Measurements from ENCODE around the gene ELL. TPM values are rescaled to one million over a fixed set of nuclear protein-coding genes. Genes with fewer than 3 reads are reported as not detected.

ELL gene
- total and polyA plus RNA-seq, 3 donors from 2014 or later: 48.0 to 76.1 (median 75.8) TPM

- no peaks in the 10 kb centered on the region for H3K9me3 ChIP-seq
- 90 to 97% methylated on average over 19 of the region's 22 CpGs for WGBS, 2 donors
- DNase-seq: no peak
- intact Hi-C loops (cut with DNase I; ENCODE audit: low total_unique reads): no loop called here
- no peaks in the 10 kb centered on the region for H3K36me3 ChIP-seq (ENCODE audit: low read depth, missing control alignments)
- no peak overlapping the region for H3K27ac ChIP-seq
- H3K27me3 ChIP-seq: no peaks in the 10 kb centered on the region
- no peak for TF ChIP-seq POLR2A (IDR thresholded peaks at IDR 0.05)
- TF ChIP-seq, protein P1, sequence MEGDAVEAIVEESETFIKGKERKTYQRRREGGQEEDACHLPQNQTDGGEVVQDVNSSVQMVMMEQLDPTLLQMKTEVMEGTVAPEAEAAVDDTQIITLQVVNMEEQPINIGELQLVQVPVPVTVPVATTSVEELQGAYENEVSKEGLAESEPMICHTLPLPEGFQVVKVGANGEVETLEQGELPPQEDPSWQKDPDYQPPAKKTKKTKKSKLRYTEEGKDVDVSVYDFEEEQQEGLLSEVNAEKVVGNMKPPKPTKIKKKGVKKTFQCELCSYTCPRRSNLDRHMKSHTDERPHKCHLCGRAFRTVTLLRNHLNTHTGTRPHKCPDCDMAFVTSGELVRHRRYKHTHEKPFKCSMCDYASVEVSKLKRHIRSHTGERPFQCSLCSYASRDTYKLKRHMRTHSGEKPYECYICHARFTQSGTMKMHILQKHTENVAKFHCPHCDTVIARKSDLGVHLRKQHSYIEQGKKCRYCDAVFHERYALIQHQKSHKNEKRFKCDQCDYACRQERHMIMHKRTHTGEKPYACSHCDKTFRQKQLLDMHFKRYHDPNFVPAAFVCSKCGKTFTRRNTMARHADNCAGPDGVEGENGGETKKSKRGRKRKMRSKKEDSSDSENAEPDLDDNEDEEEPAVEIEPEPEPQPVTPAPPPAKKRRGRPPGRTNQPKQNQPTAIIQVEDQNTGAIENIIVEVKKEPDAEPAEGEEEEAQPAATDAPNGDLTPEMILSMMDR (IDR thresholded peaks at IDR 0.05): no peak
- peaks cover 41% of the 10 kb centered on the region for H3K4me1 ChIP-seq
- no peak overlapping the region for H3K4me3 ChIP-seq
Measured at GRCh38 chr19:18461471-18461870, 60.4 kb downstream of the ELL start.

DNA sequence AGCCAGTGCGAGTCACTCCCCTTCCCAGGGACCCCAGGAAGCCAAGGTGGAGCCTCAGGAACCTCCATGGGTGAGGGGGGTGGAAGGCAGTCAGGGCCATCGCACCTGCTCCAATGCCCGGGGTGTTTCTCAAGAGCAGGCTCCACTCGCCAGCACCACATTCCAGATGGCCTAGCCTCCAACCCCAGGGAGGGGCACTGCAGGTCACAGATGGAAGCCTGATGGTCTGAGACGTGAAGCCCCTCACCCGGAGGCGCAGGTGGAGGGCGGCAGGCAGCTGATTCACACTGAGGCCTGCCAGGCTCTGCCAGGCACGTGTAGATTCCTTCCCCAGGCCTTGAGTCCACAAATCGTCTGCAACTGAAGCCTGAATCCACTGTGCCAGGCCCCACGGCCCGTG is 61.0 kb downstream of the ELL start:
- Histone ChIP-seq H3K4me3 (no peak overlapping the region), H3K27me3 (no peaks in the 10 kb centered on the region), H3K9me3 (no peaks in the 10 kb centered on the region), H3K36me3 (ENCODE audit: low read depth, missing control alignments) (no peaks in the 10 kb centered on the region), H3K27ac (peak overlapping the region in 1 of 2 donors; percentile 7), H3K4me1 (peaks cover 41% of the 10 kb centered on the region)
- intact Hi-C loops (cut with DNase I; ENCODE audit: low total_unique reads): no loop called here
- DNase-seq: no peak
- TF ChIP-seq, protein P1 (IDR thresholded peaks at IDR 0.05): no peak
- TF ChIP-seq POLR2A (IDR thresholded peaks at IDR 0.05): no peak
- WGBS, 2 donors: 89 to 100% methylated on average over 1 to 12 of the region's 12 CpGs

- TF ChIP-seq, protein P1 (IDR thresholded peaks at IDR 0.05): no peak
- TF ChIP-seq POLR2A (IDR thresholded peaks at IDR 0.05): no peak
- Histone ChIP-seq H3K4me3 (no peak overlapping the region), H3K27ac (no peak overlapping the region), H3K4me1 (peaks cover 22% of the 10 kb centered on the region), H3K27me3 (no peaks in the 10 kb centered on the region), H3K9me3 (no peaks in the 10 kb centered on the region), H3K36me3 (ENCODE audit: low read depth, missing control alignments) (no peaks in the 10 kb centered on the region)
- 75 to 82% methylated on average over 15 to 21 of the region's 21 CpGs for WGBS, 2 donors
- no peak for DNase-seq
- intact Hi-C loops (cut with DNase I; ENCODE audit: low total_unique reads): loop anchor here (10.0 kb wide), 1 partner anchor 117 kb away; the partner anchor contains the start of gene UBA52
Measured at GRCh38 chr19:18457483-18458331, 64.2 kb downstream of the ELL start.

DNA sequence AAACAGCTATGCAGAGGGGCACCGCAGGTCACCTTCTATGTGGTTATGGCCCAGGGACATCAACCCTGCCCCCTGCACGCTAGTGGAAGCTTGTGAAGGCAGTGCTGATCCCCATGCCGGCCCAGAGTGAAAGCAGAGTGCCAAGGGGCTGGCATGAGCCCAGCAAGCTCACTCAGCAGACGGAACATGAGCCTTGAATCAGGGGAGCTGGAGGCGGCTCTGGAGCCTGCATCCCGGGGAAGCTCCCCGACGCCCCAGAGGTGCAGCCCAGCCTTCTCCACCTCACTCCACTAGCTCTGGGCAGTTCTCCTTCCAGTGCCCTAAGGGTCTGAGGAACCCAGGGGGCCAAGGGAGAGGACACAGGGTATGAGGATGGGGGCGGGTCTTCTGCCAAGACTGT is 64.9 kb downstream of the ELL start:
- H3K36me3 ChIP-seq (ENCODE audit: low read depth, missing control alignments): no peaks in the 10 kb centered on the region
- H3K4me3 ChIP-seq: no peak overlapping the region
- no peak overlapping the region for H3K27ac ChIP-seq
- peak; percentile 77 for DNase-seq
- peaks cover 22% of the 10 kb centered on the region for H3K4me1 ChIP-seq
- WGBS, 2 donors: 43 to 56% methylated on average over 4 to 9 of the region's 9 CpGs
- no peaks in the 10 kb centered on the region for H3K9me3 ChIP-seq
- TF ChIP-seq POLR2A (IDR thresholded peaks at IDR 0.05): no peak
- TF ChIP-seq, protein P1 (IDR thresholded peaks at IDR 0.05): no peak
- intact Hi-C loops (cut with DNase I; ENCODE audit: low total_unique reads): loop anchor here (10.0 kb wide), 1 partner anchor 118 kb away; the partner anchor contains the start of gene UBA52
- H3K27me3 ChIP-seq: no peaks in the 10 kb centered on the region

Measured in testis (tissue), 3 donors.